WTC11 (cell line): ENCODE data around the gene ANO4.

Experiments
- ATF1 ChIP-seq: sonication (generic); formaldehyde crosslinking; IDR thresholded peaks from 2 replicates; pipeline ENCODE4 v1.8.1; 2023; ENCODE audit warnings: mild to moderate bottlenecking, moderate library complexity, missing genetic modification reagents
- ATF2 ChIP-seq: sonication (generic); formaldehyde crosslinking; IDR thresholded peaks from 2 replicates; pipeline ENCODE4 v1.8.1; 2022; ENCODE audit warnings: low read depth, missing genetic modification reagents, borderline replicate concordance
- ATF3 ChIP-seq: sonication (generic); formaldehyde crosslinking; conservative IDR thresholded peaks from 2 replicates; pipeline ENCODE4 v1.8.1; 2022; ENCODE audit warnings: mild to moderate bottlenecking, missing genetic modification reagents
- CREM ChIP-seq: sonication (generic); formaldehyde crosslinking; IDR thresholded peaks from 2 replicates; pipeline ENCODE4 v1.8.1; 2022; ENCODE audit warnings: mild to moderate bottlenecking, missing genetic modification reagents, moderate library complexity
- CTCF ChIP-seq: fragments of 200-600 bp; IDR thresholded peaks from 2 replicates; pipeline ENCODE4 v1.8.0; 2022; ENCODE audit warnings: antibody characterized with exemption
- ELF4 ChIP-seq: sonication (generic); formaldehyde crosslinking; IDR thresholded peaks from 2 replicates; pipeline ENCODE4 v1.8.1; 2022; ENCODE audit warnings: low read depth, mild to moderate bottlenecking, moderate library complexity, missing genetic modification reagents
- FOXP1 ChIP-seq: sonication (generic); formaldehyde crosslinking; IDR thresholded peaks from 2 replicates; pipeline ENCODE4 v1.8.0; 2022; ENCODE audit warnings: missing genetic modification reagents, mild to moderate bottlenecking, moderate library complexity, borderline replicate concordance
- HMGA2 ChIP-seq: fragments of 250-450 bp; sonication (Bioruptor Pico); IDR thresholded peaks from 2 replicates; pipeline ENCODE4 v1.4.0; 2021; ENCODE audit warnings: mild to moderate bottlenecking, moderate library complexity
- JUN ChIP-seq: sonication (generic); formaldehyde crosslinking; IDR thresholded peaks from 2 replicates; pipeline ENCODE4 v1.8.0; 2023; ENCODE audit warnings: mild to moderate bottlenecking, missing genetic modification reagents
- KAT7 ChIP-seq: sonication (generic); formaldehyde crosslinking; IDR thresholded peaks from 2 replicates; pipeline ENCODE4 v1.8.1; 2023; ENCODE audit warnings: missing genetic modification reagents, mild to moderate bottlenecking, borderline replicate concordance
- NFE2L1 ChIP-seq: sonication (generic); formaldehyde crosslinking; IDR thresholded peaks from 2 replicates; pipeline ENCODE4 v1.8.1; 2023; ENCODE audit warnings: missing genetic modification reagents
- SMAD4 ChIP-seq: sonication (generic); formaldehyde crosslinking; IDR thresholded peaks from 2 replicates; pipeline ENCODE4 v1.8.0; 2022; ENCODE audit warnings: mild to moderate bottlenecking, missing genetic modification reagents
- ZNF263 ChIP-seq: sonication (generic); formaldehyde crosslinking; IDR thresholded peaks from 2 replicates; pipeline ENCODE4 v1.8.1; 2022; ENCODE audit warnings: low read depth, mild to moderate bottlenecking, moderate library complexity, missing genetic modification reagents

GRCh38 chr12:100987552-100988521, 193.3 kb downstream of the ANO4 start:
- TF ChIP-seq CTCF (0 out of 2 replicates have a peak, but pooled peaks have one; percentile 21), ZNF263 (no peak), HMGA2 (CRISPR knock-in tag) (no peak), ATF3 (CRISPR knock-in tag) (no peak), FOXP1 (CRISPR knock-in tag) (no peak), ATF2 (CRISPR knock-in tag) (no peak), SMAD4 (no peak), KAT7 (CRISPR knock-in tag) (no peak), ATF1 (no peak), JUN (no peak), ELF4 (CRISPR knock-in tag) (no peak), CREM (CRISPR knock-in tag) (no peak), NFE2L1 (CRISPR knock-in tag) (no peak)
